M059J (cell line): ENCODE measurements around the gene AUNIP. TPM values are rescaled to one million over a fixed set of nuclear protein-coding genes. Genes with fewer than 3 reads are reported as not detected.
A peak's percentile ranks its signal among the peaks of the same experiment; 100 is the strongest.

Experiments
- DNase-seq: peaks from one replicate; pipeline ENCODE4 v3.0.0-alpha.2; 2012; ENCODE audit warnings: low read depth
- total RNA-seq: library from RNA; depleted of rRNA; stranded (reverse); fragments of >200 nt; shearing (Covaris generic); gene quantifications from 2 replicates; pipeline ENCODE4 v1.2.3, GENCODE V29; 2014

AUNIP gene
- total RNA-seq, 1 experiment from 2014 or later = 9.1 TPM

DNA sequence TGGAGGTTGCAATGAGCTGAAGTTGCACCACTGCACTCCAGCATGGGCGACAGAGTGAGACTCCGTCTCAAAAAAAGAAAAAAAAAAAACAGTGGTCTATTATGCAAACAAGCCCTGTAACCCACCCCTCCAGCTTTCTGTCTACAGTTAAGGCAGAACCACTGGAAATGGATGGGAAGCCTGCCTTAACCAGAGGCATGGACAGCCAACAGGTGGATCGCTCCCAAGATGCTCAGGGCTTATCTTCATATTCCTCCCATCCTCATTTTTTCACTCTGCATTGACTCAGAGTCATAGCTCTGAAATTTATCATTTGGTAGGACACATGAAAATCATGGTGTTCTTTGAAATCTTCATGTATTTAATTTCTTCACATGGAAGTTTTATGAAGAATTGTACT lies 30.8 kb downstream of the AUNIP start:
- no peak for DNase-seq

- no peak for DNase-seq
Observed at GRCh38 chr1:25826571-25826970, 32.7 kb downstream of the AUNIP start.

- DNase-seq = peak; percentile 39
Observed at GRCh38 chr1:25825605-25826004, 33.7 kb downstream of the AUNIP start.

- DNase-seq = peak; percentile 42
Observed at GRCh38 chr1:25821630-25822091, 37.6 kb downstream of the AUNIP start.

DNA sequence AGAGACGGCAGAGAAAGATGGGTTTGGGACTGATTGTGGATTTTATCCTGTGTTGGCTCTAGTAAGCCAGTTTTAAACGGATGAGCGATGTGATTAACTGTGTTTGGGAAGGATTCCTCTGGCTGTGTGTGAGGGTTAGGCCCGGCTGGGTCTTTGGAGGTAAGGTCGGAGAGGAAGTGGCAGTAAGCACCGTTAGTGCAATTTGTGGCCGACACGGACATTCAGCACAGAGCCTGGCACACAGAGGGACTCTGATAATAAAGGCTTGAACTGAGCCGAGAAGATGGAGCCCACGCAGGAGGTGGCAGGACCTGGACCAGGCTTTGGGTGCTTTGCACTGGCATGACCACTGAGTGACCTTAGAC lies 38.2 kb downstream of the AUNIP start:
- no peak for DNase-seq

DNA sequence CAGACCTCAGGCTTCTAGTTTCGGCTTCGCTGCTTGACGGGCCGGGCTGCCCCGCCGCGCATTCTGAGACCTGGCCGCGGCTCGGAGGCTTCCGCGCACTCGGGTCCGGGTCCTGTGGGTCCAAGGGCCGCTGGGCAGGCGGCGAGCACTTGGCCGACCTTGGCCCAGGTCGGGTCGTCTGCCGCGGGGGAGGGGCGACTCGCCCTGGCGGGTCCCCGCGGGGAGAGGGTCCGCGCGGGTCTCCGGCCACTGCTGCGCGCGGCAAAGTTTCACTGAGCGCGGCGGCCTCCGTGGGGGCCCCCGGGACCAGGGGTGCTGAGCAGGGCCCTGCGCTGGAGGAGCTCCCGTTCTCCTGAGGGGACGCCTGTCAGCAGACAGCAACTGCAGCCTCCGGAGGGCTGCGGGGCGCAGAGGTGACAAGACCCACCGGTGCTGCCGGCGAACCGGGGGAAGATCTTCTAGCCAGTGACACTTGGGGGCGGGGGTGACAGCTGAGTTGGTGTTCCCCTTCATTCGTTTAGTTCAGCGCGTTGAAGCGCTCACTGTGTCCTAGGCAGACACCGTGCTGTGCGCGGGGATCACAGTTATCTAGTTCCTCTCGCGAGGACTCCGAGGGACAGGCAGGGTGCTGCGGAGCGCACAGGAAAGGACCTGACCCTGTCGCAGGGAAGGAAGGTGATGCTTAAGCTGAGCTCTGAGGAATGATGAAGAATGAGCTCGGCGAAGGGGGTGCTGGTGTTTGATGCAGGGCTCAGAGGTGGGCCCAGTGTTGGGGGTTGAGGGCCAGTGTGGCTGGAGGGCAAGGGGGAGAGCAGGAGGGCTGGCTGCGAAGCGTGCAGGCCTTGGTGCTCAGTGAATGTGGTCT lies 38.8 kb downstream of the AUNIP start:
- peak; percentile 80 for DNase-seq

GRCh38 chr1:25819491-25820246 lies 39.6 kb downstream of the AUNIP start, which contains the start of gene MTFR1L:
Gene MTFR1L (plus strand): TSS chr1:25819954. CDS start chr1:25823105, 3,151 bp downstream.
- DNase-seq = peak; percentile 86

GRCh38 chr1:25818569-25818968 lies 40.7 kb downstream of the AUNIP start:
- no peak for DNase-seq

- DNase-seq = no peak
Observed at GRCh38 chr1:25817840-25818501, 41.3 kb downstream of the AUNIP start.

- no peak for DNase-seq
Observed at GRCh38 chr1:25816112-25816718, 43.0 kb downstream of the AUNIP start.

DNA sequence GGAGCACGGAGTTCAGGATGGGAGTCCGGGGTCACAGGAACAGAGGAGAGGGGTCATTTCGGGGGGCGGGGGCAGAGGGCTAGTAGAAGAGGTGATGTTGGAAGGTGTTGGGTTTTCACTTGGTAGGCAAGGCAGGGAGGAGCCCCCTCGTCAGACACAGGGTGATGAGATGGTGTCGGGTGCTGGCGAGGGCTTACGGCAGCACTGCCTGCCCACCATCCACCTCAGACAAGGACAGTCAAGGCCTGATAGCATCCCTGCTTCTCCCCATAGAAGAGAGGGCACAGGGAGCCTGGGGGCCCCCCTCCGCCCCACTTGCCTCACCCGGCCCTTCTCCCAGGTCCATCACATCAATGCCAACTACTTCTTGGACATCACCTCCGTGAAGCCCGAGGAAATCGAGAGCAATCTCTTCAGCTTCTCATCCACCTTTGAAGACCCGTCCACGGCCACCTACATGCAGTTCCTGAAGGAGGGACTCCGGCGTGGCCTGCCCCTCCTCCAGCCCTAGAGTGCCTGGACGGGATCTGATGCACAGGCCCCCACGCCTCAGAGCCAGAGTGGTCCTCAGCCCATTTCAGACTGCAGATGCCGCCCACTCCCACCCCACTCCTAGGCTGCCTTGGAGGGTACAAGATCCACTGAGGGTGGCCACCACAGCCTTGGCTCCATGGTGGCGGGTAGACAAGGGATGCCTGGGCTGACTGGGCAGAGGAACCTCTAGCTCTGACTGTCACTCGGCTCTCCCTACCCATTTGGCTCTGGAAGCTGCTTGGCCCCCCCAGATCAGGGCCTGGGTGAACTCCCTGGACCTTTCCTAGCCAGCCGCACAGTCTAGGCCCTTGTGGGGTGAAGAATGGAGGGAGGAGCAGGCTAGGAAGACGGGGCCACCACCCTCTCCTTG lies 43.8 kb downstream of the AUNIP start:
- no peak for DNase-seq

- no peak for DNase-seq
Observed at GRCh38 chr1:25814549-25815087, 44.6 kb downstream of the AUNIP start.

DNA sequence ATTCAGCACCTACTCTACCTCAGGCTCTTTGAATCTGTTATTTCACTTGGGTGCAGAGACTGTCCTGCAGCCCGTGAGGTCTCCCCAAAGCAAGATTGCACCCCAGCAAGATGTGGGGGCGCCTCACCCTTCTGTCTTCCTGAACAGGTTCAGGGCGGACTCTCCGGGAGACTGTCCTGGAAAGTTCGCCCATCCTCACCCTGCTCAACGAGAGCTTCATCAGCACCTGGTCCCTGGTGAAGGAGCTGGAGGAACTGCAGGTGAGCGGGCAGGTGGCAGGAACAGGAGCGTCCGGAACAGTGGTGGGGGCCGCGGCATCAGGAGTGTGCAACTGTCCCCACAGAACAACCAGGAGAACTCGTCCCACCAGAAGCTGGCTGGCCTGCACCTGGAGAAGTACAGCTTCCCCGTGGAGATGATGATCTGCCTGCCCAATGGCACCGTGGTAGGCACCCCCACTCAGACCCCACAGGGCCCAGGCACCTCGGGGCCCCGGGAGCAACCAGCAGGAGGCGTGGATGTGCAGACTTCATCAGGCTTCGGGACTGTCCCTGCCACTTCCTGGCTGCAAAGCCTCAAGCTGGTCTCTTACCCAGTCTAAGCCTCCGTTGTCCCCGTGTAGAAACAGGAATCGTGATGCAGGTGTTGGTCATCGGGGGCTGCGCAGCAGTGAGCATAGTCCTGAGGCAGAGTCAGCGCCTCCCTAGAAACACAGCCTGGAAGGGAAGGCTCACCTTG lies 45.4 kb downstream of the AUNIP start:
- no peak for DNase-seq

DNA sequence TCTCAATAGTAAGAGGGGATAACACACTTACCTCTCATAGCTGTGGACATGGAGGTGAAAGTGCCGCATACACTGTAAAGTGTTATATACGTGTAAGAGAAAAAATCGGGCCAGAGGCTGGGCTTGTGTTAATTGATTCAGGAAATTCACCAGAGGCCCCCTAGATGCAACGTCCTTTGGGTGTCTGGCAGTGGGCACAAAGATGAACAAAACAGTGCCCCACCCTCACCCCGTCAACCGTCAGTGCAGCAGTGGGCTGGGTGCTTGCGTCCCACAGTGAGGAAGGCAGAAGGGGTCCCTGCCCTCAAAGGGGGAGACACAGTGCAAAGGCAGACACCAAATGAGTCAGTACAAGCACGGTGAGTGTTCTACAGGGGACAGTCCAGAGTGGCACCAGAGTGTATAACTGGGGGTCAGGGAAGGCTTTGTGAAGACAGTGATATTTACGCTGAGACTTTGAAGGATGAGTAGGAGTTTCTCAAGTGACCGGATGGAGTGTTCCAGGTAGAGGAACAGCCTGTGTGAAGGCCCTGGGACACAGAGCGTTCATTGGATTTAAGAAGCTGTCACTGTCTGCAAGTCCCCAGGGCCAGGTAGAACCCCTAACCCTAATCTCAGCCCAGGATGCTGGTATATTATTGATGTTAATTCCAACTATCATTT lies 46.1 kb downstream of the AUNIP start:
- no peak for DNase-seq

- DNase-seq = no peak
Observed at GRCh38 chr1:25811384-25812082, 47.7 kb downstream of the AUNIP start.

- DNase-seq = peak; percentile 42
Observed at GRCh38 chr1:25810341-25811299, 48.6 kb downstream of the AUNIP start.

GRCh38 chr1:25809929-25810328 lies 49.3 kb downstream of the AUNIP start:
- no peak for DNase-seq
